Hepatocyte (in vitro differentiated cells): Measurements from ENCODE around the gene MYL11.

Experiments used
- CTCF ChIP-seq: fragments of 200-600 bp; sonication (generic); IDR thresholded peaks from 2 replicates; pipeline ENCODE4 v1.5.1; 2016; ENCODE audit warnings: antibody characterized with exemption, mild to moderate bottlenecking; ENCODE audit not compliant: poor library complexity
- EZH2 ChIP-seq: fragments of 200-600 bp; sonication (generic); IDR thresholded peaks from 2 replicates; pipeline ENCODE4 v1.6.1; 2016; ENCODE audit warnings: antibody characterized with exemption, mild to moderate bottlenecking, borderline replicate concordance

DNA sequence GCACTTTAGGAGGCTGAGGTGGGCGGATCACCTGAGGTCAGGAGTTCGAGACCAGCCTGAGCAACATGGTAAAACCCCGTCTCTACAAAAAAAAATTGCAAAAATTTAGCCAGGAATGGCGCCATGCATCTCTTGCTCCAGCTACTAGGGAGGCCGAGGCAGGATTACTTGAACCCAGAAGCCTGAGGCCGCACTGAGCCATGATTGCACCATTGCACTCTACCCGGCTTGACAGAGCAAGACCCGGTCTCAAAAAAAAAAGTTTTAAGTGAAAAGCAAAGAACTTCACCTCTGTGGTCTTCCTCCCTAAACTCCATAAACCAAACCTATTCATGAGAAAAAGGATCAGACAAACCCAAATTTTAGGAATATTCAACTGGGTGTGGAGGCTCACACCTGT is 26.5 kb upstream of the MYL11 start:
- TF ChIP-seq CTCF (no peak), EZH2 (no peak)
